Liver (tissue), 9 donors: ENCODE measurements around the gene SATB2. TPM values are rescaled to one million over a fixed set of nuclear protein-coding genes. Genes with fewer than 3 reads are reported as not detected.

ENCODE experiments used
- DNase-seq: peaks from one replicate; pipeline ENCODE4 v3.0.0-alpha.2; 2017; ENCODE audit warnings: low spot score
- H3K27ac ChIP-seq, 2 donors: one replicate each; pipeline ENCODE4 v1.7.0; 2013; ENCODE audit warnings: inconsistent platforms in 2 of 2, low read length in 2 of 2, control low read depth in 1 of 2, low read depth in 1 of 2, mild to moderate bottlenecking in 1 of 2
- H3K27me3 ChIP-seq, 4 donors: one replicate each; pipeline versions ENCODE4 v1.6.1 to v1.7.0; 2013; ENCODE audit warnings: low read length in 3 of 4, inconsistent platforms in 1 of 4, mild to moderate bottlenecking in 1 of 4, moderate library complexity in 1 of 4; ENCODE audit not compliant: control insufficient read depth in 4 of 4, insufficient read depth in 4 of 4
- H3K36me3 ChIP-seq, 4 donors: one replicate each; pipeline versions ENCODE4 v1.6.1 to v1.7.0; 2013; ENCODE audit warnings: low read length in 3 of 4, mild to moderate bottlenecking in 3 of 4, low read depth in 1 of 4, moderate library complexity in 1 of 4; ENCODE audit not compliant: control insufficient read depth in 4 of 4, insufficient read depth in 3 of 4
- H3K4me1 ChIP-seq, 4 donors: one replicate each; pipeline versions ENCODE4 v1.6.1 to v1.7.0; 2013; ENCODE audit warnings: low read length in 3 of 4, mild to moderate bottlenecking in 3 of 4, moderate library complexity in 1 of 4; ENCODE audit not compliant: control insufficient read depth in 4 of 4, insufficient read depth in 4 of 4
- H3K4me3 ChIP-seq, 3 donors: one replicate each; pipeline versions ENCODE4 v1.6.1 to v1.7.0; 2013; ENCODE audit warnings: low read length in 3 of 3, control low read depth in 1 of 3, low read depth in 1 of 3, mild to moderate bottlenecking in 1 of 3
- H3K9ac ChIP-seq, 2 donors: one replicate each; pipeline ENCODE4 v1.7.0; 2013; ENCODE audit warnings: low read length in 2 of 2, mild to moderate bottlenecking in 2 of 2, moderate library complexity in 2 of 2, control low read depth in 1 of 2, low read depth in 1 of 2
- H3K9me3 ChIP-seq, 4 donors: one replicate each; pipeline versions ENCODE4 v1.6.1 to v1.7.0; 2013; ENCODE audit warnings: low read length in 3 of 4; ENCODE audit not compliant: control insufficient read depth in 4 of 4
- EGR1 ChIP-seq, 2 donors: IDR thresholded peaks; 2 replicates each; pipeline ENCODE4 v1.6.1; 2016 to 2018; ENCODE audit warnings: antibody characterized with exemption in 2 of 2, low read depth in 2 of 2
- FOXA1 ChIP-seq: IDR thresholded peaks from 2 replicates; pipeline ENCODE4 v1.6.1; 2016; ENCODE audit warnings: antibody characterized with exemption
- FOXA2 ChIP-seq: IDR thresholded peaks from 2 replicates; pipeline ENCODE4 v1.6.1; 2016; ENCODE audit warnings: antibody characterized with exemption
- GABPA ChIP-seq, 2 donors: IDR thresholded peaks in 1 of 2; conservative IDR thresholded peaks in 1 of 2; 2 replicates each; pipeline ENCODE4 v1.6.1; 2016; ENCODE audit warnings: antibody characterized with exemption in 2 of 2, mild to moderate bottlenecking in 1 of 2, moderate library complexity in 1 of 2
- HNF4A ChIP-seq, 2 donors: conservative IDR thresholded peaks; 2 replicates each; pipeline ENCODE4 v1.6.1; 2016; ENCODE audit warnings: antibody characterized with exemption in 2 of 2, mild to moderate bottlenecking in 2 of 2
- HNF4G ChIP-seq: IDR thresholded peaks from 2 replicates; pipeline ENCODE4 v1.6.1; 2016; ENCODE audit warnings: antibody characterized with exemption
- JUND ChIP-seq, 2 donors: IDR thresholded peaks; 2 replicates each; pipeline ENCODE4 v1.6.1; 2016; ENCODE audit warnings: antibody characterized with exemption in 2 of 2
- NR2F2 ChIP-seq: IDR thresholded peaks from 2 replicates; pipeline ENCODE4 v1.6.1; 2016; ENCODE audit warnings: antibody characterized with exemption
- RAD21 ChIP-seq, 2 donors: IDR thresholded peaks; 2 replicates each; pipeline ENCODE4 v1.6.1; 2016; ENCODE audit warnings: antibody characterized with exemption in 2 of 2, mild to moderate bottlenecking in 2 of 2
- RXRA ChIP-seq, 2 donors: IDR thresholded peaks; 2 replicates each; pipeline ENCODE4 v1.6.1; 2017 to 2018; ENCODE audit warnings: antibody characterized with exemption in 2 of 2, mild to moderate bottlenecking in 1 of 2
- SP1 ChIP-seq: IDR thresholded peaks from 2 replicates; pipeline ENCODE4 v1.6.1; 2018; ENCODE audit warnings: antibody characterized with exemption, mild to moderate bottlenecking
- TAF1 ChIP-seq: conservative IDR thresholded peaks from 2 replicates; pipeline ENCODE4 v1.6.1; 2016; ENCODE audit warnings: antibody characterized with exemption, mild to moderate bottlenecking
- YY1 ChIP-seq: IDR thresholded peaks from 2 replicates; pipeline ENCODE4 v1.6.1; 2016; ENCODE audit warnings: antibody characterized with exemption, mild to moderate bottlenecking
- ZBTB33 ChIP-seq: IDR thresholded peaks from 2 replicates; pipeline ENCODE4 v1.6.1; 2016; ENCODE audit warnings: antibody characterized with exemption
- WGBS: extraction: QIAGEN DNeasy Blood & Tissue Kit; methylation state at CpG from one replicate; pipeline ENCODE4 v1.1.7; 2013; 5-methylcytosine and 5-hydroxymethylcytosine counted together
- polyA plus RNA-seq, 2 donors: library from polyadenylated mRNA; stranded (reverse) in 1 of 2; unstranded in 1 of 2; fragments of 200-250 nt in 1 of 2; fragments of >200 nt in 1 of 2; fragmentation: Nextera tagmentation in 1 of 2; extraction: Ambion mirVana in 1 of 2; gene quantifications; one replicate each; pipeline versions ENCODE4 v1.2.1 to v1.2.3, GENCODE V29; 2013 to 2015
- total RNA-seq, 2 donors: library from RNA; depleted of rRNA; stranded (reverse); fragments of >200 nt; gene quantifications; one replicate each; pipeline ENCODE4 v1.2.3, GENCODE V29; 2014
- TF ChIP-seq, protein P1 (sequence below): fragments of 150-350 bp; IDR thresholded peaks from 2 replicates; pipeline ENCODE4 v1.5.1; 2017; ENCODE audit warnings: improper control_type of control experiment, low read depth, low read length; ENCODE audit not compliant: missing input control
- TF ChIP-seq, protein P2 (sequence below): IDR thresholded peaks from 2 replicates; pipeline ENCODE4 v1.6.1; 2016; ENCODE audit warnings: antibody characterized with exemption, mild to moderate bottlenecking
- TF ChIP-seq, protein P3 (sequence below): IDR thresholded peaks from 2 replicates; pipeline ENCODE4 v1.6.1; 2016; ENCODE audit warnings: antibody characterized with exemption
- TF ChIP-seq, protein P4 (sequence below): IDR thresholded peaks from 2 replicates; pipeline ENCODE4 v1.6.1; 2016; ENCODE audit warnings: antibody characterized with exemption
- donor health status: healthy.
- donor health status: healthy.
- donor health status: healthy.
- donor health status: healthy.
- donor health status: healthy.

The SATB2 gene
- total and polyA plus RNA-seq, 4 donors, result 0.19 to 2.3 (median 0.91) TPM

DNA sequence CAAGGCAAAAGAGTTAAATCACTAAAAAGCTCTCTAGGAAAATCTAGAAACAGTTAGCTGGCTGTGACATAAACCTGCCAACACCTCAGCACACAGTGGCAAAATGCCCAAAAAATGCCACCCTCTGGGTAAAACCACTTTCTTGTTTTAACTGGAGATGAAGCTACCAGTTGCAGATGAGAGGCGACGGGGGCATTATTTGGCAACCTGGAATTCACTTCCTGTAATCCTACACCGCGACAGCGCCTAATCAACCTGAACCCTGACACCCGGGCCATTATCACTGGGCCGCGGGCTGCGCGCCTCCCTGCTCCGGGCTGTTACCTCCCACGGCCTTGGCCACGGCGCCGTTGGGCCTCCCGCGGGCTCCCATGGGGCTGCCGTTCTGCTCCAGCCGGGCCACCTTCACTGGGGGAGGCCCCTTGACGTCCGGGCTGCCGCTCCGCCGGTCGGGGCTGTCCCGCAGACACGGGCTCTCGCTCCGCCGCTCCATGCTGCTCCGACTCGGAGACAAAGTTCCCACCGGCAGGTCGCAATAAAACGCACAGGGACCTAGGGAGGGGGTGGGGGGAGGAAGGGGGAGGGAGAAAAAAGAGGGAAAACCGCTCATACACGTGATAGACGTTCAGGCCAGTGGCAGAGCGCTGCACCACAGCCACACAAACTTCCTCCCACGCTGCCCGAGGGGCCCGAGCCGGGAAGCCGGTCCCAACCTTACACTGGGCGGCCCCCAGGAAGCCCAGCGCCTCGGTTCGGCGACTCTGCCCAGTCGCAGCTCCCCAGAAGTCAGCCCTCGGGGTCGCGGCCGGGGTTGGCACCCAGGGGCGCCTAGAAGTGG lies 2.0 kb downstream of the SATB2 start:
- H3K36me3 ChIP-seq, result no peaks in the 10 kb centered on the region
- no peaks in the 10 kb centered on the region for H3K9me3 ChIP-seq
- H3K27ac ChIP-seq, result peak overlapping the region in 1 of 2 donors; percentile 51
- peaks cover 0 to 3% (median 1%) of the 10 kb centered on the region in 4 donors for H3K27me3 ChIP-seq
- DNase-seq, result peak; percentile 38
- H3K4me1 ChIP-seq, result peaks cover 16 to 48% (median 26%) of the 10 kb centered on the region in 4 donors
- peak overlapping the region; percentile 41 to 82 (median 49) for H3K4me3 ChIP-seq
- TF ChIP-seq HNF4A (conservative IDR thresholded peaks at IDR 0.05), result peak; percentile 70 to 74
- no peak for TF ChIP-seq FOXA1
- TF ChIP-seq, protein P1, sequence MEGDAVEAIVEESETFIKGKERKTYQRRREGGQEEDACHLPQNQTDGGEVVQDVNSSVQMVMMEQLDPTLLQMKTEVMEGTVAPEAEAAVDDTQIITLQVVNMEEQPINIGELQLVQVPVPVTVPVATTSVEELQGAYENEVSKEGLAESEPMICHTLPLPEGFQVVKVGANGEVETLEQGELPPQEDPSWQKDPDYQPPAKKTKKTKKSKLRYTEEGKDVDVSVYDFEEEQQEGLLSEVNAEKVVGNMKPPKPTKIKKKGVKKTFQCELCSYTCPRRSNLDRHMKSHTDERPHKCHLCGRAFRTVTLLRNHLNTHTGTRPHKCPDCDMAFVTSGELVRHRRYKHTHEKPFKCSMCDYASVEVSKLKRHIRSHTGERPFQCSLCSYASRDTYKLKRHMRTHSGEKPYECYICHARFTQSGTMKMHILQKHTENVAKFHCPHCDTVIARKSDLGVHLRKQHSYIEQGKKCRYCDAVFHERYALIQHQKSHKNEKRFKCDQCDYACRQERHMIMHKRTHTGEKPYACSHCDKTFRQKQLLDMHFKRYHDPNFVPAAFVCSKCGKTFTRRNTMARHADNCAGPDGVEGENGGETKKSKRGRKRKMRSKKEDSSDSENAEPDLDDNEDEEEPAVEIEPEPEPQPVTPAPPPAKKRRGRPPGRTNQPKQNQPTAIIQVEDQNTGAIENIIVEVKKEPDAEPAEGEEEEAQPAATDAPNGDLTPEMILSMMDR, result no peak
- TF ChIP-seq NR2F2, result no peak
- TF ChIP-seq RXRA (IDR thresholded peaks at IDR 0.05), result peak; percentile 12 to 55
- TF ChIP-seq, protein P2, sequence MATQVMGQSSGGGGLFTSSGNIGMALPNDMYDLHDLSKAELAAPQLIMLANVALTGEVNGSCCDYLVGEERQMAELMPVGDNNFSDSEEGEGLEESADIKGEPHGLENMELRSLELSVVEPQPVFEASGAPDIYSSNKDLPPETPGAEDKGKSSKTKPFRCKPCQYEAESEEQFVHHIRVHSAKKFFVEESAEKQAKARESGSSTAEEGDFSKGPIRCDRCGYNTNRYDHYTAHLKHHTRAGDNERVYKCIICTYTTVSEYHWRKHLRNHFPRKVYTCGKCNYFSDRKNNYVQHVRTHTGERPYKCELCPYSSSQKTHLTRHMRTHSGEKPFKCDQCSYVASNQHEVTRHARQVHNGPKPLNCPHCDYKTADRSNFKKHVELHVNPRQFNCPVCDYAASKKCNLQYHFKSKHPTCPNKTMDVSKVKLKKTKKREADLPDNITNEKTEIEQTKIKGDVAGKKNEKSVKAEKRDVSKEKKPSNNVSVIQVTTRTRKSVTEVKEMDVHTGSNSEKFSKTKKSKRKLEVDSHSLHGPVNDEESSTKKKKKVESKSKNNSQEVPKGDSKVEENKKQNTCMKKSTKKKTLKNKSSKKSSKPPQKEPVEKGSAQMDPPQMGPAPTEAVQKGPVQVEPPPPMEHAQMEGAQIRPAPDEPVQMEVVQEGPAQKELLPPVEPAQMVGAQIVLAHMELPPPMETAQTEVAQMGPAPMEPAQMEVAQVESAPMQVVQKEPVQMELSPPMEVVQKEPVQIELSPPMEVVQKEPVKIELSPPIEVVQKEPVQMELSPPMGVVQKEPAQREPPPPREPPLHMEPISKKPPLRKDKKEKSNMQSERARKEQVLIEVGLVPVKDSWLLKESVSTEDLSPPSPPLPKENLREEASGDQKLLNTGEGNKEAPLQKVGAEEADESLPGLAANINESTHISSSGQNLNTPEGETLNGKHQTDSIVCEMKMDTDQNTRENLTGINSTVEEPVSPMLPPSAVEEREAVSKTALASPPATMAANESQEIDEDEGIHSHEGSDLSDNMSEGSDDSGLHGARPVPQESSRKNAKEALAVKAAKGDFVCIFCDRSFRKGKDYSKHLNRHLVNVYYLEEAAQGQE, result peak; percentile 25
- TF ChIP-seq, protein P3, sequence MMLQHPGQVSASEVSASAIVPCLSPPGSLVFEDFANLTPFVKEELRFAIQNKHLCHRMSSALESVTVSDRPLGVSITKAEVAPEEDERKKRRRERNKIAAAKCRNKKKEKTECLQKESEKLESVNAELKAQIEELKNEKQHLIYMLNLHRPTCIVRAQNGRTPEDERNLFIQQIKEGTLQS, result no peak
- no peak for TF ChIP-seq HNF4G
- TF ChIP-seq YY1, result peak; percentile 73
- peak; percentile 66 for TF ChIP-seq SP1
- TF ChIP-seq TAF1, result no peak
- no peak for TF ChIP-seq RAD21 (IDR thresholded peaks at IDR 0.05)
- no peak for TF ChIP-seq ZBTB33
- TF ChIP-seq EGR1 (IDR thresholded peaks at IDR 0.05; ENCODE audit: low read depth in 2 of 2), result no peak
- no peak for TF ChIP-seq JUND (IDR thresholded peaks at IDR 0.05)
- TF ChIP-seq, protein P4, sequence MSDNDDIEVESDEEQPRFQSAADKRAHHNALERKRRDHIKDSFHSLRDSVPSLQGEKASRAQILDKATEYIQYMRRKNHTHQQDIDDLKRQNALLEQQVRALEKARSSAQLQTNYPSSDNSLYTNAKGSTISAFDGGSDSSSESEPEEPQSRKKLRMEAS, result no peak
- TF ChIP-seq FOXA2, result no peak
- peak in 1 of 2 donors; percentile 48 for TF ChIP-seq GABPA (IDR thresholded peaks at IDR 0.05 in 1 of 2, conservative IDR thresholded peaks at IDR 0.05 in 1 of 2)
- H3K9ac ChIP-seq, result no peak overlapping the region
- WGBS, result 2% methylated on average over 55 of the region's 55 CpGs
